ENCODE data around the gene CARHSP1.

DNA sequence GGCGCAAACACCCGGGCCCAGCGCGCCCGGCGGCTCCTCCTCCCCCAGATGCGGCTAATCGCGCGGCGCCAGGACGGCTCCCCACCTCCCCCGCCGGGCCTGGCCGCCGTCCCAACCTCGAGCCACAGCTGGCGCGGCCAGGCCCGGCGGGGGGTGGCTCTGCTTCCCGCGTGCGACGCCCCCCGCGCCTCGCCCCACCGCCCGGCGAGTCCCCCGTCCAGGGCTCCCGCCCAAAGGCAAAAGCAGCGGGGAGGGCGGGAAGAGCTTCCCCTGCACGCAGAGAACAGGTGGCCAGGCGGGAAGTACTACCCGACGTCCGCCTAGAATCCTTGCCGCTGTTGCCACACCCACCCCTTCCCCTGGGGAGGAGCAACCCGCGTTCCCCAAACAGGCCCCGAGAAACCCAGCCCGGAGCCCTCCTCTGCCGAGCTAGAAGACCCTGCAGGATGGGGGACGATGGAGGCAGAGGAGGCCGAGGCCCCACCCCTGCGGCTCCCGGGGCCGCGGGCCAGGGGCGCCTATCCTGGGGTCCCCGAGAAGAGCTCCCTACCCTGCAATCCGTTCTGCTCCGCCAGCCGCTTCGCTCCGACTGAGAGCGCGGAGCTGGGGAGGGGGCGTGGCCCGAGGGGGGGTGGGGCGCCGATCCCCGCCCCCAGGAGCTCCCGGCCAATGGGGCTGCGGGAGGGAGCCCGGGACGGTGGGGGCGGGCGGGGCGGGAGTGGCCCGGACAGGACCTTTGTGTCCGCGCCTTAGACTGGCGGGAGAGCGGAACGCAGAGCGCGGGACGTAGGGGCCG, at the start of gene CARHSP1:
- TF ChIP-seq, protein P1, sequence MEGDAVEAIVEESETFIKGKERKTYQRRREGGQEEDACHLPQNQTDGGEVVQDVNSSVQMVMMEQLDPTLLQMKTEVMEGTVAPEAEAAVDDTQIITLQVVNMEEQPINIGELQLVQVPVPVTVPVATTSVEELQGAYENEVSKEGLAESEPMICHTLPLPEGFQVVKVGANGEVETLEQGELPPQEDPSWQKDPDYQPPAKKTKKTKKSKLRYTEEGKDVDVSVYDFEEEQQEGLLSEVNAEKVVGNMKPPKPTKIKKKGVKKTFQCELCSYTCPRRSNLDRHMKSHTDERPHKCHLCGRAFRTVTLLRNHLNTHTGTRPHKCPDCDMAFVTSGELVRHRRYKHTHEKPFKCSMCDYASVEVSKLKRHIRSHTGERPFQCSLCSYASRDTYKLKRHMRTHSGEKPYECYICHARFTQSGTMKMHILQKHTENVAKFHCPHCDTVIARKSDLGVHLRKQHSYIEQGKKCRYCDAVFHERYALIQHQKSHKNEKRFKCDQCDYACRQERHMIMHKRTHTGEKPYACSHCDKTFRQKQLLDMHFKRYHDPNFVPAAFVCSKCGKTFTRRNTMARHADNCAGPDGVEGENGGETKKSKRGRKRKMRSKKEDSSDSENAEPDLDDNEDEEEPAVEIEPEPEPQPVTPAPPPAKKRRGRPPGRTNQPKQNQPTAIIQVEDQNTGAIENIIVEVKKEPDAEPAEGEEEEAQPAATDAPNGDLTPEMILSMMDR (conservative IDR thresholded peaks at IDR 0.05; ENCODE audit: low read length) = no peak
- TF ChIP-seq EZH2phosphoT487 (IDR thresholded peaks at IDR 0.05; ENCODE audit: borderline replicate concordance) = no peak

Measured in Loucy (cell line).